Activated CD8-positive, alpha-beta memory T cell treated with anti-CD3 and anti-CD28 coated beads, Interleukin-2, amount 50 U/mL, for 4 hours (primary cell): ENCODE results near the gene CWC27.
A peak's percentile ranks its signal among the peaks of the same experiment; 100 is the strongest.

Experiments
- DNase-seq: peaks from one replicate; pipeline ENCODE4 v3.0.0-alpha.2; 2020

The CWC27 gene, protein sequence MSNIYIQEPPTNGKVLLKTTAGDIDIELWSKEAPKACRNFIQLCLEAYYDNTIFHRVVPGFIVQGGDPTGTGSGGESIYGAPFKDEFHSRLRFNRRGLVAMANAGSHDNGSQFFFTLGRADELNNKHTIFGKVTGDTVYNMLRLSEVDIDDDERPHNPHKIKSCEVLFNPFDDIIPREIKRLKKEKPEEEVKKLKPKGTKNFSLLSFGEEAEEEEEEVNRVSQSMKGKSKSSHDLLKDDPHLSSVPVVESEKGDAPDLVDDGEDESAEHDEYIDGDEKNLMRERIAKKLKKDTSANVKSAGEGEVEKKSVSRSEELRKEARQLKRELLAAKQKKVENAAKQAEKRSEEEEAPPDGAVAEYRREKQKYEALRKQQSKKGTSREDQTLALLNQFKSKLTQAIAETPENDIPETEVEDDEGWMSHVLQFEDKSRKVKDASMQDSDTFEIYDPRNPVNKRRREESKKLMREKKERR

DNA sequence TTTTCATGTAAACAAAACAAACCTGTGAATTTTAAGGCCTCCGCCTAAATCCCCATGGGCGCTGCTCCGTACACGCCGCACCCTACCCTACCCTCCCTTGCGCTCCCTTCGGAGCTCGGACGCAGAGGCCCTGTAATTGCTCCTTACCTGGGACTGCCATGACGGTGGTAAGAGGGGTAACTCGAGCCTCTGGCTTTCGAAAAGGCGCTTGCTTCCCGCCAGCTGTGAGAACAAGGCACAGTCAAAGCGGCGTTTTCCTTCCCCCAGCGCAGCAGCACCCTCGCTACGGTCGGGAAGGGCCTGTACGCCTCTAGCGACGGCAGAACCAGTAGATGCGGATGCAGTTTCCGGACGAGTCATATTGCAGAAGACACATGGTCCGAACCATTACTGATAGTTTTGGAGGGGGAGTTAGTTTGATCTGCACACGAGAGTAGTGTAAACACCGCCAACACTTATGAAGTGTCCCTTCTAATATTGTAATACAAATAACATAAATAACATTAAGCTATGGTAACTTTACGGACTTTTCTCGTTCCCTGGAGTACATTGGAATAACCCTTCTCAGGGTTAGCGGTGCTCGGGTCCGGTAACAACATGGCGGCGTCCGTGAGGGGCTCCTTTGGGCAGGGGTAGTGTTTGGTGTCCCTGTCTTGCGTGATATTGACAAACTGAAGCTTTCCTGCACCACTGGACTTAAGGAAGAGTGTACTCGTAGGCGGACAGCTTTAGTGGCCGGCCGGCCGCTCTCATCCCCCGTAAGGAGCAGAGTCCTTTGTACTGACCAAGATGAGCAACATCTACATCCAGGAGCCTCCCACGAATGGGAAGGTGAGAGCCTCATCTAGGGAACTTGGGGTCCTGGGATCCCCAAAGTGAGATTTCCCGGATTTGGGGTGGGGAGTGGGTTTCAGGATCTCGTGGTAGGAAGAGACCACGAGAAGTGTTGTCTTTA, at the start of gene CWC27, which contains the start of gene SREK1IP1:
Gene CWC27, plus strand, starts transcription at position 573 of the 955 bp plus-strand sequence. Its CDS starts 217 bp downstream, at position 790.
Gene SREK1IP1, minus strand, starts transcription at position 334 of the 955 bp plus-strand sequence. Its CDS starts 174 bp downstream, at position 160.
- peak; percentile 75 for DNase-seq

DNA sequence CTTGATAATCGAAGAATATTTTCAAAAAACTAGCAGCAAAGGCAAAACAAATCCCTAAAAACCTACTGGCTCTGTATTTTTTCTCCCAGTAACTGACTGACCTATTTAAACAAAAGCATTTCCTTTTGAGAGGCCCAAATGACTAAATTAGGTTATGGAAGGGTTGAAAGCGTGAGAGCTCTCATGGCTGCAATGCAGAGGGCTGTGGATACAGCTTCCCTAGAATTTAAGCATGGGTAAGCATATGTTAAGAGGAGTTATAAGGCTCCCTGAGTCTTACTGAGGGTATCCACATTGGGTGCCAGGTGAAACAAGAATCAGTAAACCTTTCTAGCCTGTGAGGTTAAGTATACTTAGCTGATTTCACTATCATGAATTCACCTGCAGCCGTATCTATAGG, 46.1 kb upstream of the CWC27 start:
- no peak for DNase-seq

DNA sequence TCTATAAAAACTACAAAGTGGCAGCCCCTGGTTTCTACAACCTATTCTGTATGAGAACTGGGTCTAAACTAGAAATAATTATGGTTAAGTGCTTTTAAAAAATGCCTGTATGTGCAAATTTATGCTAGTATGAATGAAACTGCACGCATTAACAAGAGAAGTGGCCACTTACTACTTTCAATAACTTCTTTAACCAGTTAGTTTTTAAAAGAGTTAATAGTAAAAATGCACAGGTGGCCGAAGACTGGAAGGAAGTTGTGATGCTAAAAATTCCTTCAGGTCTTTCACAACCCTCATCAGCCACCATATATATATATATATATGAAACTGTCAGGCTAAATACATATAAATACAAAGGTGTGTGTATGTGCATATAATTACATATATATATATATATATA, 41.6 kb upstream of the CWC27 start:
- DNase-seq: no peak

DNA sequence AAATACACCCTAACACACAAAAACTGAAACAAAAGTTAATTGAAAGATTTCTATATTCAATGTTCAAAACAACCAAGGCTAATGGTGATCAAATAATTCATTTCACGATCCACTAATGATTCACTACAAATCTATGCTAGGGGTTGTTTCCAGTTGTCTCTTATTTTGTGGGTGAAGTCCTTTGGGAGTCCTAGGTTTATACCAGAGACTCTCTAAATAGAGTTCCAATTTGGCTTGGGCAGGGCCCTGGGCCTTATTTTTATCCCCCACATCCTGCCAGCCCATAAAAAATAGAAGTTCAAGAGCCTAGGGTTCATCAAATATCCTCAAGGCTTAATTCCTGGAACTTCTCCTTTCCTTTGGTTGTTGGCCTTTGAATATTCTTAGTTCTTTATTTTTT, 26.3 kb upstream of the CWC27 start:
- DNase-seq: no peak

DNA sequence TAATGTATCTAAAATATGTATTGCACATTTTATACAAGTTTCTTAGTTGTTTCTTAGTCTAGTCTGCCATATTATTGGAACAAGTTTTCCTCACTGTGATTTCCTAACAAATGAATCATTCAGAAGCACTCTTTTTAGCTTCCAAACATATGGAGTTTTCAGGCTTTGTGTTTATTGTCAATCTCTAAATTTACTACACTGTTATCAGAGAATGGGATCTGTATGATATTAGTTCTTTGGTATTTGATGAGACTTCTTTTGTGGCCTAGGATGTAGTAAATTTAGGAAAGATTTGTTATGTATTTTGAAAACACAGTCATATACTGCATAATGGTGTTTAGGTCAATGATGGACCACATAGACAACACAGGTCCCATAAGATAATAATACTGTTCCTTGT, 25.9 kb upstream of the CWC27 start:
- DNase-seq: no peak

DNA sequence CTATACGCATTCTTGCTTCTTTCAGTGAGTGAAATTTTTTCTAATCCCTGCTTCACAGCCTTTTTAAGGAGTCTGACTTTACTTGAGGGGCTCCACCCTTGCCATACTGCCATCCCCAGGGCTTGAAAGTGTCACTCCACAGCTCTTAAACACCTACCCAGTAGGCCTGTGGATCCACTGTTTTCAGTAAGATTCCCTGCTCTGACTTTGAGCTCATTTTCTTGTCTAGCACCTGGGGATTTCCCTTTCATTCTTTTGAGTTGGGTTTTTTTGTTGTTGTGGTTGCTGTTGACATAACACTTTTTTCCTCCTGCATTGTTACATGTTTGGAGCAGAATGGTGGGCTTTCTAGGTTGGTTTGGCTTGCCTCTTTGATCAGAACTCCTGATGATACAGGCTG, 23.8 kb upstream of the CWC27 start:
- no peak for DNase-seq

DNA sequence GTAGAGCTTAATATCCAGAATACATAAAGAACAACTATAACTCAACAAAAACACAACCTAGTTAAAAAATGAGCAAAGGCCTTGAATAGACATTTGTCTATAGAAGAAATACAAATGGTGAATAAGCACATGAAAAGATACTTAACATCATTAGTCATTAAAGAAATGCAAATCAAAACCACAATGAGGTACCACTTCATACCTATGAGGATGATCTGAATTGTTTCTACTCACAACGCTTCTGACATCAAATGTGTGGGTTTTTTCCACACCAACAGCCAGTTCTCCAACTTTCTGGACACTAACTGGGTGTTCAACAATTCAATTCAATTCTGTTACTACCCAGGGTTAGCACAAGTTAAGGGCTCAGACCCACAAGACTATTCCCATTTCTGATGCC, 22.3 kb upstream of the CWC27 start:
- DNase-seq: no peak

DNA sequence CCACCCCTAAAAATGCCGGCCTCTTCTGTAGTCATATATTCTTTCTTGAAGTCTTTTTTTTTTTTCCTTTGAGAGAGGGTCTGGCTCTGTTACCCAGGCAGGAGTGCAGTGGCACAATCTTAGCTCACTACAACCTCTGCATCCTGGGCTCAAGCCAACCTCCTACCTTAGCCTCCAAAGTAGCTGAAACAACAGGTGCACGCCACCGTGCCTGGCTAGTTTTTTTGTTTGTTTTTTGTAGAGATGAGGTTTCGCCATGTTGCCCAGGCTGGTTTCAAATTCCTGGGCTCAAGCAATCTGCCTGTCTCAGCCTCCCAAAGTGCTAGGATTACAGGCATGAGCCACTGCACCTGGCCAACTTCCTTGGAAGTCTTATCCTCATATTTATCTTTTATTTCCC, 19.3 kb upstream of the CWC27 start:
- no peak for DNase-seq

DNA sequence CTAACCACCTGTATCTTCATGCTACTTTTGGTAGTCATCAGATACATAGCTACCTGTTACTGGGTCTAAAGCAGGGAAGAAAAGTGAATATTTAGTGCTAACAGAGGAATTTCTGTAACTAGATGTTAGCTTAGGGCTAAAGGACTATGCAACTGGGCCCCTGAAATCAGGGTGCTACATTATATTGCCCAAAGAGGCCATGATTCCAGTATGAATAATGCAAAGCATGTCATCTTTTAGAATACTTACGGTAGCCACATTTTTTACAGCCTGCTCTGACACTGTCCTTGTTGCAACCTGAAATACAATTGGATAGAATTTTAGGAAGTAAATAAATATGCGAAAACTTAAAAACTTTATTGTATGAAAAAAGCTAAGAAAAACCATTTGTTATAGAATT, 14.7 kb upstream of the CWC27 start:
- DNase-seq: no peak

DNA sequence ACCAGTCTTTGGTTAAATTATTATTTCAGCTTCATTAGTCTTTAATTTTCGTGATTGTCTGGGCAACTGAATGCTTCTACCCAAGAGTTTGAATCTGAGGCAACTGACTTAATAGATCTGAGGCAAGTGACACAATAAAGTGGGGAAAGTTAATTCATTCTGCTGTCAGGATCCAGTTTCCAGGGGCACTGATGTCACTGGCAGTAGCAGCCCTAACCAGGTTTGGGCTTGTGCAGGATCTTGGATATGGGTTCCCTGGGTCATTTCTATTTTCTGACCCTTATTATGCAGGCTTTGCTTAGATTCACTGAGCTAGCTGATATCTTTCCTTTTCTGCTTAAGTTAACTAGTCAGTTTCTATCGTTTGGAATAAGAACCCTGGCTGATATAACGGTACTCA, 9.8 kb upstream of the CWC27 start:
- no peak for DNase-seq

DNA sequence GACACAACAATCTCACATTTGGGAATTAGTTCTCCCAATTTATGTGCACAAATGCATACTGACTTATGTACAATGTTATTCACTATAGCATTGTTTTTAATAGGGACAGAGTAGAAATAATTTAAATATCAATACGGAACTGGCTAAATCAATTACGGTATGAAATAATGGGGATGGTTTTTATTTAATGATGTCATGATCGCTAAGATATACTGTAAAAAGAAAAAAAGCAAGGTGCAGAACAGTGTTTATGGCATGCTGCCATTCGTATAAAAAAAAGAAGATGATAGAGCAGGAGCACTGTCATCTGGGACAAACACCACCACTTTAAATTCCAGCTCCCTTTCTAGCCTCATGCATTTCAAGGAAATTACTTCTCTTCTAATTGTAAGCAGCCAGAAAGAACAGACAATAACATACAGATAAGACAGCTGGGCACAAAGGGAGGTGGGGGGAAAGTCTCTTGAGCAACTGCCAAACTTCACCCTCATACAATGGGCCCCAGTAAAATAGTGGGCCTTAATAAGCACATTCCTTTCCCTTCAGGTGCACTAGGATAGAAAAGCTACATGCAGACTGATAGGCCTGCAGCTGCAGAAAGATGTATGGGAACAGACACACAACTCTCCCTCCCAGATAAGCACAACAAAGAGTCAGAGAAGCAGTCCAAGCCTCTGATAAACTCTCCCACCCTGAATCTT, 8.6 kb upstream of the CWC27 start:
- no peak for DNase-seq

DNA sequence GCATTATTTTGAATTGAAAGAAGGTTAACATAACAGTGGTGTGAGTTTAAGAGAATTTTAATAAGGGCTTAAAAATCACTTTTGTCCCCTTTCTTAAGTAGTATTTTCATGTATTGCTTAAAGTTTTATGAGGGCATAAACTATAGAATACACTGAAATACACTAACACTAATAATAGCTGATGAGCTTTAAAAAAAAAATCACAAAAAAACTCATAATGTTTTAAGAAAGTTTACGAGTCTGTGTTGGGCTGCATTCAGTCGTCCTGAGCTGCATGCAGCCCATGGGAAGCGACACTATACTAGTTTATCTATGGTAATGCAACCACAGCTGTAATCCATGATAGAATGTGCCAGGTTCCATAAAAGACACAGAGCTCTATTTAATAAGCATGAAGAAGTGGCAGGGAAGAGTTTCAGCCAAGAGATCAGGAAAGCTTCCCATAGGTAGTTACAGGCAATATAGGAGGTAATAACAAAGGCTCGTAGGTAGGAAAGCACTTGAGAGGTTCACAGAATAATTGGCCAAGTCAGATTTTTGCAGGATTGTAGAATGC, 4.7 kb upstream of the CWC27 start:
- DNase-seq: no peak

DNA sequence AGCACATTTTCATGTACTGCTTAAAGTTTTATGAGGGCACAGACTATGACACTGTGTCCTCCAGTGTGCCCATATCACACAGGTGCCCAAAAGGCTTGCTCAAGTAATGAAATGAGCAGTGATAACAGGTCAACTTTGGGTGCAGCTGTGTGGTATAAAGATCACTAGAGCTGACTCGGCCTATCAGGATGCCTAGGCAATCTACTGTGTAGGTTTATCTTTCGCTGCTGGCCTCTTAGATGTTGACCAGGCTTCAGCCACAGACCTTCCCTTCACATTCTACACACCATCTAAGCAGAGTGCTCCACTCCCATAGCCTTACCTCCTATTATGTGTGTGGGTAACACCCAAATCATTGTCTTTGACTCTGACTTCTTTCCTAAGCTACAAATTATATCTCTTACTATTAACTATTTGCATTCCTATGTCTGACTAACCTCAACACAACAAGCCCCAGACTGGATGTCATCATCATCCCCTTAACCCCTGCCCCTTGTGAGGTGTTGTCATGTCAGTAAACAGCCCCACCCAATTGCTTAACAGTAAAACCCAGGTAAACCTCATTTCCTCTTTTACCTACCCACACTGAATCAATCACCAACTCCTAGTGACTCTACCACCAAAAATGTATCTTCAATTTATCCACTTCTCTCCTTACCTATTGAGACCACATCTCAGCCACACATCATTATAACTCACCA, 2.8 kb upstream of the CWC27 start:
- no peak for DNase-seq

DNA sequence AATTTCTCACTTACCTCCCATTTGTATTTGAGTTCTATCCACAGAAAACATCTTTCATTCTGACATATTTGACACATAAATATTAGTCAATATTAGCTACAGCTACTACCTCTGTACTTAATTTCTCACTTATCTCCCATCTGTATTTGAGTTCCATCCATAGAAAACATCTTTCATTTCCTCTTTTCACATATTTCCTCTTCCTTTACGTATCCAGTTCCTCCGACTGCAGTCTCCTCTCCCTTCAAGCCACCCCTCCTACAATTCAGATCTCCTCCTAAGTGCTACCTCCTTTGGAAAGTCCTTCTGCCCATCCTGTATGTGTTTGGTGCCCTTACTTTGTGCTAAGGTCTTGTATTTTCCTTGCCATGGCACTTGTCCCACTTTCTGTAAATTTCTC, 1.8 kb upstream of the CWC27 start:
- DNase-seq: no peak

DNA sequence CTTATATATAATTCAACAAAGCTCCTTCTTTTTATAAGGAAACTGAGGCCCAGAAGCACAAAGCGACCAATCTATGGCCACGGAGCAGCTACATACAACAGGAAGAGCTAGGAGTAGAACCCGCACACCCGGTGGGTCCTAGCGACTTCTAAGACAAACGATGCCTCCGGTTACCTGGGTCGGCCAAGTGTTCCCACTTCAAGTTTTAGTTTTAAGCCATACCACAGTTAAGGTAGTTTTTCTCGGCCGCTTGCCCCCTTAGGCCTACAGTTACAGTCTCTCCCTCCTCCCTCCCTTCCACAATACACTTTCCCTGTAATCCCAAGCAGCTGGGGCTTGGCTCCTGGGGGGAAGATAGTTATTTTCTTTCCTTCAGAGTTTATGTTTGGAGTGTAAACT, 772 bp upstream of the CWC27 start:
- peak; percentile 14 for DNase-seq

DNA sequence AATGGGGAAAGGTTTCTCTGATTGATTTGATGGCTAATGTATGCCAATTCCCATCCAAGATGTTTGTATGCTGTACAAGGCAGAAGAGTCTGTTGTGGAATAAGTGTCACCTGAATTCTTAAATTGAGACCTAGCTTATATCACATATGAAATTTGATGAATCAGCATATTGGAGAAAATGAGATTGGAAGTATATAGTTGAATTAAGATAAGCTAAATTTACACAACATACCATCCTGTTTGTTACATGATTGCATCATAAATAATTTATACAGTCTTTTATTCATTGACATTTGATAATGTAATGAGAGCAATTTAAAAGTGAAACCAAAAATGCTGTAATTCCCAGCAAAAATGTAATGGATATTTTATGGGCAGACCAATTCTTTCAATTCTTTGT, 1.1 kb downstream of the CWC27 start:
- DNase-seq: no peak

DNA sequence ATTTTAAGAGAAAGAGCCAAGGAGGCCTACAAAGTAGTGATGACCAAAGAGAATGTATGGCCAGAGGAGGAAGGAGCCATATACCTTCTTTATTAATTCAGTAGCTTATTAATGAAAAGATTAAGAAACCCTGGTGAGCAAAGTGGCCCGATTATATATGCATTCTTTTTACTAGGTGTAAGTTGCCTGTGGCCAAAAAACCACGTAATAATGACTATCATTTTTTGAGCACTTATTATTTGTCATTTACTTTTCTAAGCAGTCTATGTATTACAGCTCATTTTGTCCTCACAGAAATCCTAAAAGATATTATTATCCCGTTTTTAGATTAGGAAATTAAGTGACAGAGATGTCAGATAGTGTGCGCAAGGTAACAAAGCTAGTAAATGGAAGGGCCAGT, 3.0 kb downstream of the CWC27 start:
- DNase-seq: no peak

DNA sequence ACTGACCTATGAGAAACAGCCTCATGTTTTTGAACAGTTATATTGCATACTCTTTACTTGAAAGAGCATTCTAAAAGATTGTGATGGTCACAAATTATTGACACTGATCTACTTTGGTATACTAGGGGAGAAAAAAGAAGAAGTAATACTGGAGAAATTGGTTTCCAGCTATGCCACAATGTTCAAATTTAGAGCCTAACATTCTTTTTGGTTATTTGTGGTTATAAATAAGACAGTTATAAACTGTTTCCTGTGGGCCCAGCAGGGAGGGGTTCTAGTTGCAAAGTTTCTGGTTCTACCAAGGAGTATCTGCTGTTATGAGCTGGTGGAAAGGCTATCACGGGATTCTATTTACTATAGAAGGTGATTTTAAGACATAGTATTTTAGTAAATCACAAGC, 4.8 kb downstream of the CWC27 start:
- no peak for DNase-seq

DNA sequence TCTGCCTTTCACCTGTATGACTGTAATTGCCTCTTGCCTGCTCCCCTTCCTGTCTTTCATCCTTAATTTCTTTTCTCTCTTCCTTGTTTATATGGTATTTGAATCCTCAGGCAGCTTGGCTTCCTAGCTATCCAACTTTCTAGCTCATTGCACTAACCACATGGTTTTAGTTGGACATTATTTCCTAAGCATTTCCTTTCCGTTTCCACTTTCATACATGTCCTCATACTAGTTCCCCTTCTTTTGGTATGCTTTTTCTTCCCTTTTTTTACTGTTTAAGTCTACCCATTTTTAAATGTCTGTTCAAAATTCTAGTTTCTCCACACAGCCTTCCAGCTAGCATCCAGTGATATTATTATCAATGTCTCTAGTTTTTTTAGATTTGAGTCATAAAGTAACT, 6.6 kb downstream of the CWC27 start:
- DNase-seq: no peak

DNA sequence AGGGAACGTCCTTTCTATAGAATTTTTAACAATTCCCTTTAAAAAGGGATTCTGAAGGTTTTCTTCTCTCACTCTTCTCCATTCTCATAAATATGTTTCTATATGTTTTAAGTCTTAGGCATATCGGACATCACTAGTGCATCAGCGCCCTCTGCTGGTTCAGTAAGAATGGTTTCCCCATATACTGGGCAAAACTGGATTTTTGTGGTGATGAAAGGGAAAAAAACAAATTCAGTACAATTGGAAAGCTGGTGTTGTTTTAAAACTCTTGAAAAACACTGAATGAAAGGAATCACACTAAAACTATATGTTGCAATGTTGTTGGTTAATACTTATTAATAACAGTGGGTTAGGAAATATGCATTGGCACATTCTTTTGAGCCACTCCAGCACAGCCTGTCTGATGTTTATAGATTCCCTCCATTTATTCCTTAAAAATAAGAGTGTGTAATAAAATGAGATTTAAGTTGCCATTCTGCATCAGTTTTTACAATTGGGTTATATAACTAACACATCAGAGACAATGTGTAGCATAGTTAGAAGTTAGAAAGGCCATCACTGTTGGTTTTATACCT, 15.8 kb downstream of the CWC27 start:
- peak; percentile 72 for DNase-seq

DNA sequence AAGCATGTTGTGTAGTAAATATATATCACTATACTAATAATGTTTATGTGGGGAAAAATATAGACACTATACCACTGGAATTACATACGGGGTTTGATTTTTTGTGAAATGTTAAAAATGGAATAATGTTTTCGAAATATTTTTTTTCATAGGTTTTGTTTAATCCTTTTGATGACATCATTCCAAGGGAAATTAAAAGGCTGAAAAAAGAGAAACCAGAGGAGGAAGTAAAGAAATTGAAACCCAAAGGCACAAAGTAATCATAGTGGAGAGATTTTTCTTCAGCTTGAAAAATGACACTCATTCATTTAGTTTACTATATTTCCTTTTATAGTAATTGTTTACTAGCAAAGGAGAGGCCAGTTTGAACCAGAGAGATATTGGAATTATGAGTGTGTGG, 17.6 kb downstream of the CWC27 start:
- no peak for DNase-seq

DNA sequence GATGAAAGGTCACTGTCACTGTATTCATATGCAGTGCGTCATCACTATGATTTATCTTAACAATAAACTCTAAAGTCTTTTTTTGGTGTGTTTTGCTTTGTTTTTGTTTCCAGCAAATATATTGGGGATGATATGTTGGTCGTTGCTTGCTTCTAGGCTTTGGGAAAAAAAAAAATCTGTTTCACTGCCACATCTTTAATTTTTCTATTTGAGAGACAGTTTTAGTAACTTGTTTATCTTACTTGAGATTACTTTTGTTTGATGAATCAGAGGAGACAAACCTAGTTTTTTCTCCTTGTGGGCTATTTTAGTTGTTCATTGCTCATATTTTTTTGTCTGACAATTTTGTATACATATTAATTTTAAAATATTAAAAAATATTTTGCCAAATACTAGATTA, 19.4 kb downstream of the CWC27 start:
- no peak for DNase-seq
